ENCODE measurements around the gene XRCC3. TPM values are rescaled to one million over a fixed set of nuclear protein-coding genes. Genes with fewer than 3 reads are reported as not detected.

The XRCC3 gene
- total and polyA plus RNA-seq, 2 of the 8 experiments (the other 6 are each of a cell fraction or from before 2014, with no cell fraction given): 36.9 to 41.8 TPM

GRCh38 chr14:103669370-103669769 is 45.9 kb downstream of the XRCC3 start (continued):
- TF ChIP-seq ASH2L (IDR thresholded peaks at IDR 0.05; ENCODE audit: low read length) (no peak), GABPA (IDR thresholded peaks at IDR 0.05; ENCODE audit: borderline replicate concordance, insufficient read depth, low read length) (no peak), RFX5 (IDR thresholded peaks at IDR 0.05; ENCODE audit: borderline replicate concordance, low read depth, low read length) (no peak), SRF (IDR thresholded peaks at IDR 0.05; ENCODE audit: low read depth, low read length) (no peak), CBX5 (IDR thresholded peaks at IDR 0.05; ENCODE audit: low read depth, low read length) (no peak)

Data from H1 (cell line).